ENCODE data around the gene BIRC3.

BIRC3 gene

DNA sequence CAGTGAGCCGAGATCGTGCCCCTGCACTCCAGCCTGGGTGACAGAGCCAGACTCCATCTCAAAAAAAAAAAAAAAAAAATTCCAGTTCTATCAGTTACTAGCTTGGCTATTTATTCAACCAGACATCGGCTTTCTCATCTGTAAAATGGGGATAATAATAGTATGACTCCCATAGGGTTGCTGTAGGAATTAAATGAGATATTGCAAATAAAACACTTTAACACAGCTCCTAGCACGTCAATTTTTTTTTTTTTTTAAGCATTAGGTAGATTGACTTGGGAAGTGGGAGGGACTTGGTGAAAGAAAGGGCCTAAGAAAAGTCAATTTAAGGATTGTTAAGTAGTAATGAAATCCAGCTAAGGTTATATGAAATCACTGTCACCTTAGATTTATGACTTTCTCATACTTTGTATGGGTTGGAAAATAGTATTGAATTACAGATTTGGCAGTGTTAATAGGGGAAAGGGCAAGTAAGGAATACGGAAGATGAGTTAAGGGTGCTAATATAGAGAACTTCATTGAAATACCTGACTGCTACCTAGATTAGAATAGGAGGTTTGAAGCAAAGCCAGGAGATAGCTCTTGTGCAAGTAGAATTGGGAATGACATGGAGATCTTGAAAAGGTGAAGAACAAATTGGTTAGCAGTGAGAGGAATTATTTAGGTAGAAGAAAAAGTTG, 58.6 kb downstream of the BIRC3 start:
- no peak for DNase-seq (ENCODE audit: low spot score)

DNA sequence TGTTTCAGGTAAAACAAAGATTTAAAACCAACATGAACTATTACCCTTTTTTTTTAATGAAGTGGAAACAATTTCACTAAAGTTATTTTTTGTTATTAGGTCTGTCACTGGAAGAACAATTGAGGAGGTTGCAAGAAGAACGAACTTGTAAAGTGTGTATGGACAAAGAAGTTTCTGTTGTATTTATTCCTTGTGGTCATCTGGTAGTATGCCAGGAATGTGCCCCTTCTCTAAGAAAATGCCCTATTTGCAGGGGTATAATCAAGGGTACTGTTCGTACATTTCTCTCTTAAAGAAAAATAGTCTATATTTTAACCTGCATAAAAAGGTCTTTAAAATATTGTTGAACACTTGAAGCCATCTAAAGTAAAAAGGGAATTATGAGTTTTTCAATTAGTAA, 60.6 kb downstream of the BIRC3 start:
- no peak for DNase-seq (ENCODE audit: low spot score)

DNA sequence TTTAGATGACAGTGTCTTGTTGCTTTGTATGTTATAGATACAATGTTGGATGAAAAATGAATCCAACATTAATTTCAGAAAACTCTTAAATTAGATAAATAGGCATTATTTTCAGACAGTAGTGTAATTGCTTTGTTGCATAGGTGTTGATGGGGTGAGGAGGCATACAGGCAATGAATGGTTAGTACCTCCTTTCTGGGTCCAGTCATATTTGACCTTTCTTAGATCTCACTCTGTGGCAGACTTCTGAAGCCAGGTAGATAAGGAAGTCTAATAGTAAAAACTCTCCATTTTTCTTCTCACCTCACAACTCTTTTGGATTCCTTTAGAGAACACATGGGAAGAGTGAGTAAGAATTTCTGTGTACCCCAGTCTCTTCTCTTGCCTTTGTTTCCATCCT, 61.5 kb downstream of the BIRC3 start:
- DNase-seq (ENCODE audit: low spot score), result no peak

DNA sequence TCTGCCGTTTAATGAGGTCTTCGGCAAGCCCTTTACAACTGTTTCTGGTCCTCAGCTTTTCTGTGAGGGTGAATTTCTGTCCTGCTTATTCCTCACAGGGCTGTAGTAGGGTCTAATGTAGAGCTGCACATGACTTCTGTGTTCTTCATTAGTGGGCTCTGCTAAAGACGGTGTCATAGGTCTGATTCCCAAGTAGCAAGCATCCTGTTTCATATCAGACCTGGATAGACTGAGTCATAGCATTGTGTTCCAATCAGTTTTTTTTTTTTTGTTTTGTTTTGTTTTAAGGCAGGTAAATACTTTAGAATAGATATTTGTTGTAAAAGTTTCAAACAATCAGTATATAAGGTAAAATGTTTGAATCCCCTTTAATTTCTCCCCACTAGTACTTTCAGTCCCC, 65.1 kb downstream of the BIRC3 start:
- no peak for DNase-seq (ENCODE audit: low spot score)

DNA sequence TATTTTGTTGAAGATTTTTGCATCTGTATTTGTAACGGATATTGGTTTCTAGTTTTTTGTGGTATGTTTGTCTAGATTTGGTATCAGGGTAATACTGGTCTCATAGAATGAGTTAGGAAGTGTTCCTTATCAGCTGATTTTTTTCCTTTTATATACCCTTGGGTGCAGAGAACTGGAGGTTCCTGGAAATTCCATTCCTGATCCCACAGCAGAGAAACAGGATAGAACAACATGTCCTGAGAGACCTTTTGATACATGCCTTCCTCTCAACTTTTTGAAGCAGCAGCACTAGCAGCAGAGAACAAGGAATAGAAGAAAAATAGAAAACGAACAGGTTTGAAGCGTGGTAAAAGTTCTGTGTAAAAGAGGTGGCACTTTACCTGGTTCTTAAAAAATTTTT, 66.6 kb downstream of the BIRC3 start:
- DNase-seq (ENCODE audit: low spot score), result no peak

DNA sequence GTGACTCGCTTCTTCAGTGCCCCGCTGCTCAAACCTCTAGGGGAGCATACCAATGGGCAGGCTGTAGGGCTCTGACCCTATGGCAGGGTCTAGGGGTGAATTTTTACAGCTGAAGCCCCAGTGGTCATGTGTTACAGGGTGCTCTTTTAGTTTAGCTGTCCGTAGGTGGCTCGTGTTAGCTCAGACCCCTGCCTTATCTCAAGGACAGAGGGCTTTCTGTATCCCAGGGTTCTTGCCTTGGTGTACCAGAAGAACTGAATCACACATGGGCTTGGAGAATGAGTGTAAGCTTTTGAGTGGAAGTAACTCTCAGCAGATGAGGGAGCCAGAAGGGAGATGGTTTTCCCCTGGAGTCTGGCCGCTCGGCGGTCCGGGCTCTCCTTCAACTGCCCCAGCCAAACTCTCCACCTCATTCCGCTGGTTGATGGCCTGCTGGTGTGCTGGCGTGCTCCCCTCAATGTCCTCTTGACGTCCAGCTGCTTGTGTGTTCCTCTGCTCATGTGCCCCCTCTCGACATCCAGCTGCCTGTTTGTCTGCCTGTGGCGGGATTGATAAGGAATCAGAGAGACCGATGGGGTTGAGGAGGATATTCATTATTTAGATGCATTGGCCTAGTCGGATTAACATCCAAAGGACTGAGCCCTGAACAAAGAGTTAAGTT, 67.3 kb downstream of the BIRC3 start:
- no peak for DNase-seq (ENCODE audit: low spot score)

DNA sequence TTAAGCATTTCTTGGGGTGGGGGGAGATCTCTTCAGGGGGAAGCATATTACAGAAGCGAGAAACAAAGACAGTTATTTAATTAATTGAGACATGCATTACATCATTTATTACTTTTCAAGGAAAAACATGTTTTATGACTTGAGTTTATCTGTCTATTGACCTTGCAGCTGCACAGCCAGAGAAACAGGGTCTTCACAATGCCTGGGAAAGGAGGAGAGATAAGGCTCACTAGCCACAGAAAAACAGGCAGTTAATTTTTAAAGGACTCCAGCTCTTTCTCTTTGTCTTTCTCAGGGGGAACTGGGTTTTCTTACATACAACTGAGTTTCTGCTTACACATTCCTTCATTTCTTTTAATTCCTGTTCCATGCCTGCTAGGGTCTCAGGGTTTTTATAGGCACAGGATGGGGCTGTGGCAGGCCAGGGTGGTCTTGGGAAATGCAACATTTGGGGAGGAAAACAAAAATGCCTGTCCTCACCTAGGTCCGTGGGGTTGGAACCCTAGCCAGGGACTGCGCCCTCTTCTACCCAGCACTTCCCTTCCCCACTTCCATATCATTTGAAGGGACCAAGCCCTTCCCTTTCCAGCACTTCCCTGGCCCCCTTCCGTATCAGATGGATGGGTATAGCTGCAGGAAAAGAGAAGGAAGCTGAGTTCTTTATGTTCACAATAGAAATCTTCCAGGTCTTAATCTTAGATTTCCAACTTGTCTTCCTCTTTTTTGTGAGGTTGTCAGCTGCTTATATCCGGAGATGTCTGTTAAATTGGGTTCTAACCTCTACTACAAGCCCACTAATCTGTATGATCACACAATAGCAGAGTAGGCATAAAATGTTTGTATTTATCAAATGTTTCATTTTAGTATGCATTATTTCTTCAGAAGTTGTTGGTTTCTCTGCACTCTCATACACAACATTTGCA, 68.1 kb downstream of the BIRC3 start:
- no peak for DNase-seq (ENCODE audit: low spot score)

DNA sequence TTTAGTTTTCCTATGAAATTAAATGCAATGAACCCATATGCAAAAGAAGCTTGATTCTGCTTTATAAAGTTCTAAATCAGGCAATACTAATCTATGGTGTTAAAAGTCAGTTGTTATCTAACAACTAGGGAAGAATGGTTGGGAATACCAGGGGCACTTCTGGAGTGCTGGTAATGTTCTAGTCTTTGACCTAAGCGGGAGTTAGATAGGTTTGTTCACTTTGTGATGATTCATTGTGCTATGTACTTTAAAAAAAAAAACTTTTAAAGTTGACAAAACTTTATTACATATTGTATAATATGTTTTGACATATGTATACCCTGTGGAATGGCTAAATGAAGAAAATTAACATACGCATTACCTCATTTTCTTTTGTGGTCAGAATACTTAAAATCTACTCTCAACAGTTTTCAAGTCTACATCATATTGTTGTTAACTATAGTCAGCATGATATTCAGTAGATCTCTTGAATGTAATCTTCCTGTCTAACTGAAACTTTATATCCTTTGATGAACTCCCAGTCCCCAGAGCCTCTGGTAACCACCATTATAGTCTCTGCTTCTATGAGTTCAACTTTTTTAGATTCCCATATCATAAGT, 69.0 kb downstream of the BIRC3 start:
- no peak for DNase-seq (ENCODE audit: low spot score)

DNA sequence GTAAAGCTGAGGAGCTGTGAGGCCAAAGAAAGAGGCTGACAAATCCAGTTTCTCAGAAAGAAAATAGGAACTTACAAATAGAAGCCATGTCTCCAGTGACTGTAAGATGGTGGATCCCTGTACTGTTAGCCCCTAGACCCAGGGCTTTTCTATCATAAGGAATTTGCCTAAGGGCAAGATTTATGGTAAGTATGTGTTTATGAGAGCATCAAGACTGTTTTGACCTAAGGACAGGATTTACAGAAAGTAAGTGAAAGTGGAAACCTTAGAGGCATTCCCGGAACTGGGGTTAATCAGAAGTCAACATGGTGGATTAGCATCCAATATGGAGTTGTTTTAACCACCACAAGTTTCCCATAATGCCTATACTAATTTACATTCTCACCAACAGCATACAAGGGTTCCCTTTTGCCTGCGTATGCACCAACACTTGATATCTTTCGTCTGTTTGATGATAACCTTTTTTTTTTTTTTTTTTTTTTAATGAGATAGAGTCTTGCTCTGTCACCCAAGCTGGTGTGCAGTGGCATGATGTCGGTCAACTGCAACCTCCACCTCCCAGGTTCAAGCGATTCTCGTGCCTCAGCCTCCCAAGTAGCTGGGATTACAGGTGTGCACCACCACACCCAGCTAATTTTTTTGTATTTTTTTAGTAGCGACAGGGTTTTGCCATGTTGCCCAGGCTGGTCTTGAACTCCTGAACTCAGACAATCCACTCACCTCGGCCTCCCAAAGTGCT, 69.9 kb downstream of the BIRC3 start:
- DNase-seq (ENCODE audit: low spot score), result no peak
